ENCODE measurements around the gene NPPA.

GRCh38 chr1:11817192-11817591, 30.4 kb downstream of the NPPA start:
- TF ChIP-seq POLR2AphosphoS5 (IDR thresholded peaks at IDR 0.05): no peak
- TF ChIP-seq CTCF (IDR thresholded peaks at IDR 0.05): no peak

Measured in suprapubic skin (tissue), 3 donors.